Measurements from ENCODE around the gene CCND3.
A peak's percentile ranks its signal among the peaks of the same experiment; 100 is the strongest.

GRCh38 chr6:41934278-41935192, 7.1 kb downstream of the CCND3 start:
- TF ChIP-seq EZH2 (IDR thresholded peaks at IDR 0.05) = no peak
- TF ChIP-seq POLR2AphosphoS5 (IDR thresholded peaks at IDR 0.05; ENCODE audit: borderline replicate concordance, low read depth, low read length) = peak; percentile 33; the same call in 1 of the 2 replicates
- no peak for TF ChIP-seq FOXP2 (optimal IDR thresholded peaks at IDR 0.05; ENCODE audit: control extremely low read depth, extremely low read length, insufficient read depth)

Measured in SK-N-MC (cell line).